H1 (cell line): ENCODE results near the gene SERAC1. TPM values are rescaled to one million over a fixed set of nuclear protein-coding genes. Genes with fewer than 3 reads are reported as not detected.

Experiments
- CTCF ChIA-PET: fragments of 300-600 bp; sonication (Branson Sonifier 250); formaldehyde crosslinking; loops from one replicate; lab custom pipeline; 2021; ENCODE audit not compliant: partially characterized antibody; lab: Charles Lee
- POLR2A ChIA-PET: fragments of 300-600 bp; sonication (Branson Sonifier 250); formaldehyde crosslinking; loops from one replicate; lab custom pipeline; 2021; ENCODE audit warnings: inconsistent platforms; ENCODE audit not compliant: partially characterized antibody; lab: Charles Lee
- DNase-seq, 2 experiments: peaks; one replicate each; pipeline versions ENCODE4 v3.0.0 to v3.0.0-alpha.2; 2010 to 2022; ENCODE audit warnings: low spot score in 2 of 2, low read depth in 1 of 2, mixed read lengths in 1 of 2
- FAIRE-seq: peaks from 2 replicates; lab custom pipeline; 2011; peaks lifted over from hg19 to GRCh38; lab: Jason Lieb, UNC
- H2AFZ ChIP-seq: 2 replicates; pipeline ENCODE4 v1.8.1; 2012; ENCODE audit warnings: low read length, inconsistent platforms
- H2AK5ac ChIP-seq: 2 replicates; pipeline ENCODE4 v1.6.1; 2013; ENCODE audit warnings: low read depth, low read length
- H2BK120ac ChIP-seq: replicated peaks from 2 replicates; pipeline ENCODE3; 2013; ENCODE audit warnings: low read depth, low read length, inconsistent platforms
- H2BK12ac ChIP-seq: 2 replicates; pipeline ENCODE4 v1.6.1; 2013; ENCODE audit warnings: low read depth, low read length
- H2BK15ac ChIP-seq: 2 replicates; pipeline ENCODE4 v1.6.1; 2013; ENCODE audit warnings: low read length
- H2BK20ac ChIP-seq: 2 replicates; pipeline ENCODE4 v1.6.1; 2013; ENCODE audit warnings: low read length
- H2BK5ac ChIP-seq: 2 replicates; pipeline ENCODE4 v1.6.1; 2013; ENCODE audit warnings: low read depth, low read length
- H3K14ac ChIP-seq: 2 replicates; pipeline ENCODE4 v1.6.1; 2013; ENCODE audit warnings: inconsistent platforms; ENCODE audit not compliant: insufficient read length
- H3K18ac ChIP-seq: 2 replicates; pipeline ENCODE4 v1.6.1; 2013; ENCODE audit warnings: low read length; ENCODE audit errors: extremely low read depth
- H3K23ac ChIP-seq: 2 replicates; pipeline ENCODE4 v1.6.1; 2013; ENCODE audit warnings: inconsistent platforms; ENCODE audit not compliant: insufficient read length
- H3K23me2 ChIP-seq: 2 replicates; pipeline ENCODE4 v1.6.1; 2013; ENCODE audit warnings: low read depth, low read length
- H3K27ac ChIP-seq: 2 replicates; pipeline ENCODE4 v1.6.1; 2011; ENCODE audit warnings: low read depth, low read length, inconsistent platforms
- H3K27me3 ChIP-seq, 4 experiments: replicated peaks in 1 of 4; 1 replicate in 1 of 4; 2 replicates in 3 of 4; pipeline versions ENCODE4 v1.6.1 to v1.8.1; 2011 to 2013; ENCODE audit warnings: low read length in 3 of 4, mild to moderate bottlenecking in 3 of 4, inconsistent platforms in 2 of 4, mixed read lengths in 2 of 4, moderate library complexity in 1 of 4; ENCODE audit not compliant: control insufficient read depth in 3 of 4, insufficient read depth in 3 of 4; ENCODE audit errors: extremely low read depth in 1 of 4
- H3K36me3 ChIP-seq, 4 experiments: 2 replicates each; pipeline versions ENCODE4 v1.6.1 to v1.8.1; 2011 to 2013; ENCODE audit warnings: mild to moderate bottlenecking in 4 of 4, low read length in 3 of 4, moderate library complexity in 2 of 4, control low read depth in 1 of 4, inconsistent platforms in 1 of 4; ENCODE audit not compliant: insufficient read depth in 4 of 4, control insufficient read depth in 2 of 4
- H3K4ac ChIP-seq: replicated peaks from 2 replicates; pipeline ENCODE3; 2013; ENCODE audit warnings: low read length, low read depth, mixed read lengths, inconsistent platforms; ENCODE audit not compliant: insufficient read length
- H3K4me1 ChIP-seq, 4 experiments: replicated peaks in 1 of 4; 1 replicate in 1 of 4; 2 replicates in 3 of 4; pipeline versions ENCODE4 v1.6.1 to v1.8.1; 2011 to 2013; ENCODE audit warnings: low read length in 3 of 4, inconsistent platforms in 2 of 4, mixed read lengths in 1 of 4; ENCODE audit not compliant: insufficient read depth in 4 of 4, control insufficient read depth in 3 of 4
- H3K4me2 ChIP-seq, 2 experiments: 2 replicates each; pipeline versions ENCODE4 v1.6.1 to v1.8.1; 2011 to 2013; ENCODE audit warnings: low read depth in 2 of 2, low read length in 2 of 2, control low read depth in 1 of 2, inconsistent platforms in 1 of 2, mild to moderate bottlenecking in 1 of 2; ENCODE audit not compliant: insufficient read depth in 1 of 2
- H3K4me3 ChIP-seq, 4 experiments: fragments of 200-600, 300-600 bp in 1 of 4; sonication (generic), shearing (Covaris generic), sonication (Bioruptor Twin) in 1 of 4; 2 replicates each; pipeline versions ENCODE4 v1.5.1 to v1.8.1; 2011 to 2016; ENCODE audit warnings: low read length in 4 of 4, low read depth in 3 of 4, control low read depth in 2 of 4, inconsistent platforms in 2 of 4, mild to moderate bottlenecking in 2 of 4, mixed read lengths in 1 of 4, moderate library complexity in 1 of 4; ENCODE audit not compliant: insufficient read depth in 2 of 4; ENCODE audit errors: extremely low read depth in 1 of 4
- H3K56ac ChIP-seq: replicated peaks from 2 replicates; pipeline ENCODE3; 2013; ENCODE audit warnings: low read depth, mild to moderate bottlenecking, mixed read lengths, low read length, inconsistent platforms; ENCODE audit not compliant: insufficient read length
- H3K79me1 ChIP-seq: 2 replicates; pipeline ENCODE4 v1.6.1; 2013; ENCODE audit warnings: low read depth, low read length, control low read depth
- H3K79me2 ChIP-seq, 2 experiments: 2 replicates each; pipeline versions ENCODE4 v1.6.1 to v1.8.1; 2012 to 2013; ENCODE audit warnings: low read length in 2 of 2, mild to moderate bottlenecking in 2 of 2, inconsistent platforms in 1 of 2; ENCODE audit not compliant: insufficient read depth in 2 of 2, control insufficient read depth in 1 of 2
- H3K9ac ChIP-seq, 4 experiments: replicated peaks in 1 of 4; 1 replicate in 1 of 4; 2 replicates in 3 of 4; pipeline versions ENCODE4 v1.6.1 to v1.8.1; 2011 to 2013; ENCODE audit warnings: low read depth in 3 of 4, low read length in 3 of 4, control low read depth in 2 of 4, mild to moderate bottlenecking in 2 of 4, moderate library complexity in 2 of 4, inconsistent platforms in 1 of 4; ENCODE audit errors: extremely low read depth in 1 of 4
- H3K9me3 ChIP-seq, 2 experiments: 2 replicates each; pipeline versions ENCODE4 v1.6.1 to v1.8.1; 2012 to 2013; ENCODE audit warnings: mild to moderate bottlenecking in 2 of 2, moderate library complexity in 2 of 2, control low read depth in 1 of 2, inconsistent platforms in 1 of 2, low read depth in 1 of 2, low read length in 1 of 2, mixed read lengths in 1 of 2; ENCODE audit not compliant: insufficient read depth in 2 of 2
- H4K20me1 ChIP-seq, 2 experiments: replicated peaks in 1 of 2; 2 replicates each; pipeline versions ENCODE3 to v1.8.1; 2011 to 2013; ENCODE audit warnings: inconsistent platforms in 2 of 2, low read length in 2 of 2, mild to moderate bottlenecking in 1 of 2; ENCODE audit not compliant: insufficient read depth in 2 of 2, control insufficient read depth in 1 of 2
- H4K5ac ChIP-seq: 2 replicates; pipeline ENCODE4 v1.6.1; 2013; ENCODE audit warnings: low read length, low read depth, mixed read lengths, inconsistent platforms; ENCODE audit not compliant: insufficient read length
- H4K8ac ChIP-seq: 2 replicates; pipeline ENCODE4 v1.8.0; 2013; ENCODE audit warnings: mild to moderate bottlenecking, moderate library complexity, low read length, inconsistent platforms; ENCODE audit not compliant: insufficient read depth; ENCODE audit errors: extremely low read depth
- H4K91ac ChIP-seq: replicated peaks from 2 replicates; pipeline ENCODE3; 2013; ENCODE audit warnings: low read length, mixed read lengths, inconsistent platforms; ENCODE audit not compliant: insufficient read length
- EGR1 ChIP-seq: IDR thresholded peaks from 2 replicates; pipeline ENCODE4 v1.6.1; 2011; ENCODE audit warnings: low read depth, low read length, borderline replicate concordance
- WGBS, 2 experiments: shearing (Covaris generic) in 1 of 2; methylation state at CpG; one replicate each; pipeline versions ENCODE4 v1.1.6 to v1.1.7; 2013 to 2015; ENCODE audit warnings: low lambda C conversion rate in 2 of 2, mixed read lengths in 2 of 2, inconsistent platforms in 1 of 2, low coverage in 1 of 2, missing lambda C conversion rate in 1 of 2; ENCODE audit not compliant: insufficient replicate concordance in 2 of 2, insufficient coverage in 1 of 2, insufficient read length in 1 of 2; ENCODE audit errors: extremely low coverage in 1 of 2, missing lambda C conversion rate in 1 of 2; 5-methylcytosine and 5-hydroxymethylcytosine counted together
- polyA plus RNA-seq, 7 experiments: library from polyadenylated mRNA; depleted of rRNA in 3 of 7; stranded (reverse) in 5 of 7; unstranded in 2 of 7; fragments of >200 nt in 5 of 7; fragments of 200-250 nt in 2 of 7; gene quantifications; 1 replicate in 5 of 7; 2 replicates in 1 of 7; 4 replicates in 1 of 7; pipeline versions ENCODE4 v1.2.1 to v1.2.3, GENCODE V29; 2011 to 2013; ENCODE audit warnings: missing spikeins in 2 of 7, mixed read lengths in 2 of 7
- total RNA-seq: library from RNA; stranded (reverse); fragmentation: NEBNext Ultra II Directional; extraction: Animal tissue kit (Norgen Biotek cat#: 25700); gene quantifications from 2 replicates; pipeline ENCODE4 v1.2.1, GENCODE V29; 2021

SERAC1 gene
- total and polyA plus RNA-seq, 2 of the 8 experiments (the other 6 are each of a cell fraction or from before 2014, with no cell fraction given) = 7.3 to 9.0 TPM

- ChIA-PET CTCF (interaction anchor here (0.8 to 2.4 kb wide), 5 partner anchors 8 to 542 kb away, joined by 3 to 8 read pairs (median 3); no protein-coding TSS in a partner anchor), POLR2A (interaction anchor here (1.1 kb wide), 1 partner anchor 12 kb away, joined by 3 read pairs; no protein-coding TSS in a partner anchor)
- FAIRE-seq (no peak), DNase-seq (no peak)
- H3K4me2 ChIP-seq = no peak overlapping the region
- no peaks in the 10 kb centered on the region for H3K9me3 ChIP-seq
- peaks cover 0 to 3% (median 0%) of the 10 kb centered on the region in 4 experiments; a peak in 1 of 7 replicates for H3K4me1 ChIP-seq
- no peaks in the 10 kb centered on the region for H3K79me1 ChIP-seq
- no peak overlapping the region for H3K4me3 ChIP-seq
- no peak overlapping the region for H2BK120ac ChIP-seq
- no peak overlapping the region for H3K18ac ChIP-seq
- H3K9ac ChIP-seq = no peak overlapping the region
- no peak overlapping the region for H4K8ac ChIP-seq
- no peak overlapping the region for H2AK5ac ChIP-seq
- no peaks in the 10 kb centered on the region for H3K79me2 ChIP-seq
- H3K23ac ChIP-seq = no peak overlapping the region
- H3K4ac ChIP-seq = no peak overlapping the region
- H3K27ac ChIP-seq = no peak overlapping the region
- peaks cover 0 to 8% (median 2%) of the 10 kb centered on the region in 4 experiments; a peak in 5 of 8 replicates for H3K36me3 ChIP-seq
- H3K14ac ChIP-seq = no peak overlapping the region
- H3K56ac ChIP-seq = no peak overlapping the region
- H4K5ac ChIP-seq = no peak overlapping the region
- no peak overlapping the region for H2AFZ ChIP-seq
- H2BK15ac ChIP-seq = no peak overlapping the region
- no peak overlapping the region for H2BK20ac ChIP-seq
- no peak overlapping the region for H2BK5ac ChIP-seq
- no peak overlapping the region for H2BK12ac ChIP-seq
- no peak for TF ChIP-seq EGR1
- no peaks in the 10 kb centered on the region for H4K20me1 ChIP-seq
- 95% methylated on average over 3 of the region's 3 CpGs; no CpG with 5 or more reads in 1 of the 2 experiments for WGBS, 2 experiments
- no peaks in the 10 kb centered on the region for H3K27me3 ChIP-seq
- no peaks in the 10 kb centered on the region for H3K23me2 ChIP-seq
- no peak overlapping the region for H4K91ac ChIP-seq
Measured at GRCh38 chr6:158149641-158150040, 18.4 kb downstream of the SERAC1 start.
